ENCODE data around the gene ANKIB1. TPM values are rescaled to one million over a fixed set of nuclear protein-coding genes. Genes with fewer than 3 reads are reported as not detected.

Gene ANKIB1
- total and polyA plus RNA-seq, 4 donors = 3.9 to 14.8 (median 8.4) TPM

DNA sequence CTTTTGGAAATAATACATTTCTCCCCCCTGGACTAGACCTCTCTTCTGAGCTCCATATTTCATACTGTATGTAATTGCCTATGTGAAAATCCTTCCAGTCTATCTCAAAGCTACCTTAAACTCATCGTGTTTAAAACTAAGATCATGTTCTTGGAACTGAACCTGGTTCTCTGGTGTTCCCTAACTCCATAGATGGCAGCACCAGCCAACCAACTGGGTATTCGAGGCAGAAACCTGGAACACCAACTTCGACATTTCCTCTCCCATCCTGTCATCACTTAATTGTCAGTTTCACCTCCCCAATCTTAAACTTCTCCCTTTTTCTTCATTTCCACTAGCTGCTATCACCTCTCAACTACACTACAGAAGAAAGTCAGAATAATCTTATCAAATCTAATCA lies 87.0 kb downstream of the ANKIB1 start:
- no peak overlapping the region for H3K4me3 ChIP-seq (ENCODE audit: low read depth in 1 of 3, low read length in 3 of 3)
- TF ChIP-seq NR2F2 (IDR thresholded peaks at IDR 0.05) = no peak
- TF ChIP-seq, protein P1, sequence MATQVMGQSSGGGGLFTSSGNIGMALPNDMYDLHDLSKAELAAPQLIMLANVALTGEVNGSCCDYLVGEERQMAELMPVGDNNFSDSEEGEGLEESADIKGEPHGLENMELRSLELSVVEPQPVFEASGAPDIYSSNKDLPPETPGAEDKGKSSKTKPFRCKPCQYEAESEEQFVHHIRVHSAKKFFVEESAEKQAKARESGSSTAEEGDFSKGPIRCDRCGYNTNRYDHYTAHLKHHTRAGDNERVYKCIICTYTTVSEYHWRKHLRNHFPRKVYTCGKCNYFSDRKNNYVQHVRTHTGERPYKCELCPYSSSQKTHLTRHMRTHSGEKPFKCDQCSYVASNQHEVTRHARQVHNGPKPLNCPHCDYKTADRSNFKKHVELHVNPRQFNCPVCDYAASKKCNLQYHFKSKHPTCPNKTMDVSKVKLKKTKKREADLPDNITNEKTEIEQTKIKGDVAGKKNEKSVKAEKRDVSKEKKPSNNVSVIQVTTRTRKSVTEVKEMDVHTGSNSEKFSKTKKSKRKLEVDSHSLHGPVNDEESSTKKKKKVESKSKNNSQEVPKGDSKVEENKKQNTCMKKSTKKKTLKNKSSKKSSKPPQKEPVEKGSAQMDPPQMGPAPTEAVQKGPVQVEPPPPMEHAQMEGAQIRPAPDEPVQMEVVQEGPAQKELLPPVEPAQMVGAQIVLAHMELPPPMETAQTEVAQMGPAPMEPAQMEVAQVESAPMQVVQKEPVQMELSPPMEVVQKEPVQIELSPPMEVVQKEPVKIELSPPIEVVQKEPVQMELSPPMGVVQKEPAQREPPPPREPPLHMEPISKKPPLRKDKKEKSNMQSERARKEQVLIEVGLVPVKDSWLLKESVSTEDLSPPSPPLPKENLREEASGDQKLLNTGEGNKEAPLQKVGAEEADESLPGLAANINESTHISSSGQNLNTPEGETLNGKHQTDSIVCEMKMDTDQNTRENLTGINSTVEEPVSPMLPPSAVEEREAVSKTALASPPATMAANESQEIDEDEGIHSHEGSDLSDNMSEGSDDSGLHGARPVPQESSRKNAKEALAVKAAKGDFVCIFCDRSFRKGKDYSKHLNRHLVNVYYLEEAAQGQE (IDR thresholded peaks at IDR 0.05) = no peak
- no peak for TF ChIP-seq FOXA2 (IDR thresholded peaks at IDR 0.05)
- TF ChIP-seq, protein P2, sequence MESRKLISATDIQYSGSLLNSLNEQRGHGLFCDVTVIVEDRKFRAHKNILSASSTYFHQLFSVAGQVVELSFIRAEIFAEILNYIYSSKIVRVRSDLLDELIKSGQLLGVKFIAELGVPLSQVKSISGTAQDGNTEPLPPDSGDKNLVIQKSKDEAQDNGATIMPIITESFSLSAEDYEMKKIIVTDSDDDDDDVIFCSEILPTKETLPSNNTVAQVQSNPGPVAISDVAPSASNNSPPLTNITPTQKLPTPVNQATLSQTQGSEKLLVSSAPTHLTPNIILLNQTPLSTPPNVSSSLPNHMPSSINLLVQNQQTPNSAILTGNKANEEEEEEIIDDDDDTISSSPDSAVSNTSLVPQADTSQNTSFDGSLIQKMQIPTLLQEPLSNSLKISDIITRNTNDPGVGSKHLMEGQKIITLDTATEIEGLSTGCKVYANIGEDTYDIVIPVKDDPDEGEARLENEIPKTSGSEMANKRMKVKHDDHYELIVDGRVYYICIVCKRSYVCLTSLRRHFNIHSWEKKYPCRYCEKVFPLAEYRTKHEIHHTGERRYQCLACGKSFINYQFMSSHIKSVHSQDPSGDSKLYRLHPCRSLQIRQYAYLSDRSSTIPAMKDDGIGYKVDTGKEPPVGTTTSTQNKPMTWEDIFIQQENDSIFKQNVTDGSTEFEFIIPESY (IDR thresholded peaks at IDR 0.05) = no peak
- no peak for TF ChIP-seq RXRA (IDR thresholded peaks at IDR 0.05)
- TF ChIP-seq FOXA1 (IDR thresholded peaks at IDR 0.05) = no peak
- no peak for TF ChIP-seq JUND (IDR thresholded peaks at IDR 0.05)
- no peak for TF ChIP-seq YY1 (IDR thresholded peaks at IDR 0.05)
- TF ChIP-seq, protein P3, sequence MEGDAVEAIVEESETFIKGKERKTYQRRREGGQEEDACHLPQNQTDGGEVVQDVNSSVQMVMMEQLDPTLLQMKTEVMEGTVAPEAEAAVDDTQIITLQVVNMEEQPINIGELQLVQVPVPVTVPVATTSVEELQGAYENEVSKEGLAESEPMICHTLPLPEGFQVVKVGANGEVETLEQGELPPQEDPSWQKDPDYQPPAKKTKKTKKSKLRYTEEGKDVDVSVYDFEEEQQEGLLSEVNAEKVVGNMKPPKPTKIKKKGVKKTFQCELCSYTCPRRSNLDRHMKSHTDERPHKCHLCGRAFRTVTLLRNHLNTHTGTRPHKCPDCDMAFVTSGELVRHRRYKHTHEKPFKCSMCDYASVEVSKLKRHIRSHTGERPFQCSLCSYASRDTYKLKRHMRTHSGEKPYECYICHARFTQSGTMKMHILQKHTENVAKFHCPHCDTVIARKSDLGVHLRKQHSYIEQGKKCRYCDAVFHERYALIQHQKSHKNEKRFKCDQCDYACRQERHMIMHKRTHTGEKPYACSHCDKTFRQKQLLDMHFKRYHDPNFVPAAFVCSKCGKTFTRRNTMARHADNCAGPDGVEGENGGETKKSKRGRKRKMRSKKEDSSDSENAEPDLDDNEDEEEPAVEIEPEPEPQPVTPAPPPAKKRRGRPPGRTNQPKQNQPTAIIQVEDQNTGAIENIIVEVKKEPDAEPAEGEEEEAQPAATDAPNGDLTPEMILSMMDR (IDR thresholded peaks at IDR 0.05; ENCODE audit: low read depth, low read length, missing input control) = no peak
- no peak for TF ChIP-seq TAF1 (conservative IDR thresholded peaks at IDR 0.05)
- TF ChIP-seq, protein P4, sequence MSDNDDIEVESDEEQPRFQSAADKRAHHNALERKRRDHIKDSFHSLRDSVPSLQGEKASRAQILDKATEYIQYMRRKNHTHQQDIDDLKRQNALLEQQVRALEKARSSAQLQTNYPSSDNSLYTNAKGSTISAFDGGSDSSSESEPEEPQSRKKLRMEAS (IDR thresholded peaks at IDR 0.05) = no peak
- TF ChIP-seq SP1 (IDR thresholded peaks at IDR 0.05) = no peak
- TF ChIP-seq EGR1 (IDR thresholded peaks at IDR 0.05; ENCODE audit: low read depth in 2 of 2) = no peak
- TF ChIP-seq RAD21 (IDR thresholded peaks at IDR 0.05) = no peak
- TF ChIP-seq HNF4A (conservative IDR thresholded peaks at IDR 0.05) = no peak
- TF ChIP-seq, protein P5, sequence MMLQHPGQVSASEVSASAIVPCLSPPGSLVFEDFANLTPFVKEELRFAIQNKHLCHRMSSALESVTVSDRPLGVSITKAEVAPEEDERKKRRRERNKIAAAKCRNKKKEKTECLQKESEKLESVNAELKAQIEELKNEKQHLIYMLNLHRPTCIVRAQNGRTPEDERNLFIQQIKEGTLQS (IDR thresholded peaks at IDR 0.05) = no peak
- H3K4me1 ChIP-seq (ENCODE audit: control insufficient read depth in 4 of 4, insufficient read depth in 4 of 4, low read length in 3 of 4) = peaks cover 0 to 2% (median 0%) of the 10 kb centered on the region in 4 donors
- H3K27me3 ChIP-seq (ENCODE audit: control insufficient read depth in 4 of 4, insufficient read depth in 4 of 4, low read length in 3 of 4) = no peaks in the 10 kb centered on the region
- H3K9me3 ChIP-seq (ENCODE audit: control insufficient read depth in 4 of 4, low read length in 3 of 4) = no peaks in the 10 kb centered on the region
- H3K27ac ChIP-seq (ENCODE audit: low read depth in 1 of 2, low read length in 2 of 2) = no peak overlapping the region
- no peak for DNase-seq (ENCODE audit: low spot score)
- H3K36me3 ChIP-seq (ENCODE audit: control insufficient read depth in 4 of 4, insufficient read depth in 3 of 4, low read depth in 1 of 4, low read length in 3 of 4) = no peaks in the 10 kb centered on the region
- WGBS = 93% methylated on average over 3 of the region's 3 CpGs
- no peak overlapping the region for H3K9ac ChIP-seq (ENCODE audit: low read depth in 1 of 2, low read length in 2 of 2)

DNA sequence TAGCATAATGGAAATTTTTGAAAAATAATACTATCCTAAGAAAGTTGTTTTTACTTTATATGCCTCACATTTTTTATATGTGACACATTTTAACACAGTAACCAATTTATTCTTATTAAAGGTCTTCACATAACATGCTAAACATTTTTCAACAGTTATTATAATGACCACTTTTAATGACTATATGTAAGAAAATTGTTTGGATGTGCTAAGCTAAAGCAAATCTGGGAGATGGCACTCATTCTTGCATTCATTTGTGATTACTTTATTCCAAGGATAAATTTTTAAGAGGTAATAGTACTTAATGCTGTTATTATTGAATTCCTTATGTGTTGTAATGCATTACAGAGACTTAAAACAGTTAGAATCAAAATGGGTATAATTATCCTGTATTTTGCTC lies 88.1 kb downstream of the ANKIB1 start:
- Histone ChIP-seq H3K36me3 (ENCODE audit: control insufficient read depth in 4 of 4, insufficient read depth in 3 of 4, low read depth in 1 of 4, low read length in 3 of 4) (no peaks in the 10 kb centered on the region), H3K4me1 (ENCODE audit: control insufficient read depth in 4 of 4, insufficient read depth in 4 of 4, low read length in 3 of 4) (peaks cover 0 to 2% (median 0%) of the 10 kb centered on the region in 4 donors), H3K4me3 (ENCODE audit: low read depth in 1 of 3, low read length in 3 of 3) (no peak overlapping the region), H3K27ac (ENCODE audit: low read depth in 1 of 2, low read length in 2 of 2) (no peak overlapping the region), H3K27me3 (ENCODE audit: control insufficient read depth in 4 of 4, insufficient read depth in 4 of 4, low read length in 3 of 4) (no peaks in the 10 kb centered on the region), H3K9me3 (ENCODE audit: control insufficient read depth in 4 of 4, low read length in 3 of 4) (no peaks in the 10 kb centered on the region), H3K9ac (ENCODE audit: low read depth in 1 of 2, low read length in 2 of 2) (no peak overlapping the region)
- TF ChIP-seq TAF1 (conservative IDR thresholded peaks at IDR 0.05) (no peak), HNF4G (IDR thresholded peaks at IDR 0.05) (peak; percentile 10), RXRA (IDR thresholded peaks at IDR 0.05) (no peak), JUND (IDR thresholded peaks at IDR 0.05) (no peak)
- DNase-seq (ENCODE audit: low spot score) = no peak
